Hypothalamus (tissue), 51 donors: ENCODE measurements around the gene FRMPD4.

Experiments
- DNase-seq, 51 donors: peaks; one replicate each; lab custom pipeline; 2025; lab: John Stamatoyannopoulos, UW

Gene FRMPD4

DNA sequence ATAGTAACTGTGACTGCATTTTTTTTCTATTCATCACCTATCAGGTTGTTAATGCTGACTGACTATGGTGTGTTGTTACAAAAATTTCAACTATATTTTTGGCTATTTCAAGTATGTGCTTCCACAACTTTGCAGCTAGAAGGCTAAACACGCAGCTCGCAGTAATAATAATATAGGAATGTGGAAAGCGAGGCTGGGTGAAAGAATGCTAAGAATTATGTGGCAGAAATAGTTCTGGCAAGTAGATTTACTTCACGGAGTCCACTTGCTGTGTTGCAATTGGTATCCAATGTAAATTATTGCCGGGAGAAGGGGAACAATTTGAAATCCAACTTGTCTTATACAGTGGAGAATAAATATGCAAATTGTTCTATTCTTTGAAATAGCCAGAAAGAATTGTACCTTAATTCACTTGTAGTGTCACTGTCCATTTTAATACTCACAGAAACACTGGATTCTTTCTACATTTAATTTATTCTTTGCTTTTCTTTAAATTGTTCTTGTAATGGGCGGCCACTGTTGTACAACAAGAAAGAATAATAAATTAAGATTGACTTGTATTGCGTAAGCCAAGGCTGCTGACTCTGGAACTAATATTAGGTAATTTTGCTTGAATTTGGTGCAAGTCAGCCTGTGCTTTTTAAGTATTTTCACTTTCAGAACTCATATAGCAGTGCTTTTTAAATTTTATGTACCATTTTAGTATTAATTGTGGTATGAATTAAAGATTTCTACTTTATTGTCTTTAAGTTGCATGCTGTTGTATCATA lies 154.9 kb downstream of the FRMPD4 start:
- no peak for DNase-seq

DNA sequence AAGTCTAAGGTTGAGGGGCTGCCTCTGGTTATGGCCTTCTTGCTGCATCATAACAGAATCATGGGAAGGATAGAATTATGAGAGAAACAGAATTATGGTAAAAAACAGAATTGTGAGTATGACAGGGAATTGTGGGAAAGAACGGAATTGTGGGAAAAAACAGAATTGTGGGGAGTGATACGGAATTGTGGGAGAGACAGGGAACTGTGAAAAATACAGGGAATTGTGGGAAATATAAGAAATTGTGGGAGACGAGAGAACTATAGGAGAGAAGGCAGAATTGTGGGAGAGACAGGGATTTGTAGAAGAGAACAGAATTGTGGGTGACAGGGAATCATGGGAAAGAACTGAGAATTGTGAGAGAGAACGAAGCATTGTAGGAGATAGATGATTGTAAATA lies 159.1 kb downstream of the FRMPD4 start:
- DNase-seq = no peak

DNA sequence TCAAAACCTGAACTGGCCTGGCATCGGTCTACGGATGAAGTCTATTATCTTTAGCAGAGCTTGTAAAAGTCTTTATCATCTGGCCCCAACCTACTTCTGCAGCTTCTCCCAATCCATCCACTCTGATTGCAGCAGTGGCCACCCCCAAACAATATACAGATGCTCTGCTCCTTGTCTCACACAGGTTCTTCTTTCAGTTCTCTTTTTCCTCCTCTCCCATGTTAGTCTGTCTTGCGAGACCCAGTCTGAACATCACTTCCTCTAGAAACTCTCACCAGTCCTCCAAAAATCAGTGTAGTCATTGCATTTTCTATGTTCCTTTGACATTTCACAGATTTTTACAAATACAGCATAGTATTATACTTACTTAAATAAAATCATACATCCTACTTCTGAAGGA lies 163.0 kb downstream of the FRMPD4 start:
- DNase-seq = no peak

DNA sequence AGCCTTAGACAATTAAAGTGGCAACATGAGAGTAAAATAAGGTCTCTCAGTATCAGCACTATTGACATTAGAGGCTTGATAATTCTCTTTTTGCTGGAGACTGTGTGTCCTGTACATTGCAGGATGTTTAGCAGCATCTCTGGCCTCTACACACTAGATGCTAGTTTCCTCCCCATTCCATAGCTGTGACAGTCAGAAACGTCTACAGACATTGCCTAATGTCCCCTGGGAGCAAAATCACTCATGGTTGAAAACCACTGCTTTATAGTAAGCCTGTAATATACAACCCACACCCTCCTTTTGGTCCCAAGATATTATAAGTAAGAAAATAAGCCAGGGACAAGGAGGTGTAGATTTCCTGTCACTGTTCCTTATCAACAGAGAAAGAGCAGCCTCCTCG lies 166.0 kb downstream of the FRMPD4 start:
- no peak for DNase-seq

DNA sequence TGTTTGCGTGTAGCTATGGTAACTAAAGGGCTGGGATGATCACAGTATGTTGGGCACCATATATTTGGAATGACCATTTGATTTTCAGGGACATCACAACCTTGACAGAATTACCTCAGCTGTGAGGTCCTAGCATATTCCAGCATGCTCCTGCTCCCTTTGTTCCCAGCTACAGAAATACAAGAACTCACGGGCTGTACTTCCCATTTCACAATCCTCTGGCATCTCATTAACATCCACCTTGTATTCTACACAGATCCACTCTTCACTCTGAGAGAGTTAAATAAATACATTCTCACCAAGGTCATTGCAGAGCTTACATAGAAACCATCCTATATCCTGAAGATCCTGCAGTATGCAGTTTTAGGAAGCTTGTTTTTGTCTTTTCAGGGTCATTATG lies 169.7 kb downstream of the FRMPD4 start:
- DNase-seq = no peak

DNA sequence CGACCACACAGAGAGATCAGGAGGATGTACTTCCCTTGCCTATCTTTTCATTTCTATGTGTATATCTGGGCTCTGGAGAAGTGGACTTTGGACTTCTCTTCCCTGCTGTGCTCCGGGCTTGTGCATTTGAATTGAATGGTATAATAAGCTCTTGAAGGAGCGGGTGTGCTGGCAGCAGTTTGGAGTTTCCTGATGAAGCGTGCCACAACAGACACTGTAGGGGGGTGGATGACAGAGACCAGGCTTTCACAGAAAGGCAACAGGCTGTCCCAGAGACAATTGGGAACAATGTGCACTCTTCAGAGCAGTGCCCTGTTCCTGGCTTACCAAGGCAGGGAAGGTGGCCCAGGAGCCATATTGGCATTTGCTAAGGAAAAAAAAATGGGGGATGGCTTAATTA lies 170.1 kb downstream of the FRMPD4 start:
- DNase-seq = peak in 1 of 51 donors; percentile 1

DNA sequence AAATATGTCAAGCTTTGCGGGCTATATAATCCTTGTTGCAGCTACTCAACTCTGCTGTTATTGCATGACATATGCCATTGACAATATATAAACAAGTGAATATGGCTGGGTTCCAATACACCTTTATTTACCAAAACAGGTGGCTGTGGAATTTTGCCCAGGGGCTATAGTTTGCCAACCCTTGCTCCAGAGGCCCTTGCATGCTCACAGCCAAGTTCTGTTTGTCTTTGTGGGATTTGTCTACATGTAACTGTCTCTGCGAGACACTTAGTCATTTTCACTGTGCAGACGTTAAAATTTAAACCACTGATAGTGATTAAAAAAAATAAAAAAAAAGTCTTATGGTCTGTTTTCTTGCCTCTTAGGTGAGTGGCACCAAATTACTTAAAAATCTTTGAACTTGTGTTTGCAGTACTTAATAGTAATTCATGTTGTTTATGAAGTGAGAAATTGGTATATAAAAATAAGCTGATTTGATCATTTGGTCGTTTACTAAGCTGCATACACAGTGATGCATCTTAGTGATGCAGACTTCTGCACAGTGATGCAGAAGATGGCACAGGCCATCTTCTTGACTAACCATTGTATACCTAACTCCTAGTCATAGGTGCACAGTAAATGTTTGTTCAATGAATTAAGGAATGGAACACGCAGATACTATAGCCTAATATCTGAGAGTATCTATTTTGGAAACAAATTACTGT lies 170.9 kb downstream of the FRMPD4 start:
- no peak for DNase-seq

DNA sequence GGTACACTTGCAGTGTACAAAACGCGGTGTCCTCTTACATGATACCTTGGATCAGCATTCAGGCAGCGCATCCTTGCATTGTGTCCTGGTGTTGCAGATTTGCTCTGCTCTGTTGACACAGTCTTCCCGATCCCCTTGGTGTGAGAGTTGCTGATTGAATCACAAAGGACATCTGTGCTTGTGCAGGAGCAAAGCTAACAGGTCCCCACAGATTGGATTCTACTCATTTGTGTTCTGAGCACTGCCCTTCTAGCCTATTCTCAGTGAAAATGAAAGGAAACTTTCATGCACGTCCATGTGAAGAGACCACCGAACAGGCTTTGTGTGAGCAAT lies 171.4 kb downstream of the FRMPD4 start:
- DNase-seq = no peak

DNA sequence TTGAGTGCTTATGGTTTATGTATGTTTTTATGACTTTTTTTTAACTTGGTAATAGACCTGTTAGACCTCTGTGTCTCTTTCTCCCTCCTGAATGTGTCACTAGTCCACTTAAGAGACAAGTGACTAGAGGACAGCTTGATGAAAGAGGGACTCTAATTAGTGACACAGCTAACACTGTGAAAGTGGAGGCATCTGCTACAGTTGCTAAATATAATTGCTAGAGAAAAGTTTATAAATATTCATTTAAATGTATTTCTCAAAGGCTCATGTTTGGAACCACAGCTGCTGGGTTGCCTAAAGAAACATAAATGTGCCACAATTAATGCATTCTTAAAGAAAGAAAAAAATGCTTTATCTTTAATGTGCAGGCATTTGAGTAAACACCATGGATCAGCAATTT lies 176.4 kb downstream of the FRMPD4 start:
- DNase-seq = no peak

DNA sequence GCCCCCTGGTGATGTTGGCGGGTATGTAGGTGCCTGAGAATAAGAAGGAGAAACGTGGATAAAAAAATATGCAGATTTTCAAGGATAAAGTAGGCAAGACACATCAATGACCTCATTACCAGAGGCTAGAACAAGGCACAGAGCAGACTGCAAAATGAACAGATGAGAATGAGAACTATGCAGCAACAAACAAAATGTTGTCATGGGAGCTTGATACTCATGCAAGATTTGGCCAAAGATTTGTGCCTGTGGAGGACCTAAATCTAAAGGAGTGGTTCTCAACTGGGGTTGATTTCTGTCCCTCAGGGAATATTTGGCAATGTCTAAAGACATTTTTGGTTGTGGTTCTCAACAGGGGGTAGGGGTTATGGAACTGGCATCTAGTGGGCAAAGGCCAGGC lies 177.3 kb downstream of the FRMPD4 start:
- no peak for DNase-seq

DNA sequence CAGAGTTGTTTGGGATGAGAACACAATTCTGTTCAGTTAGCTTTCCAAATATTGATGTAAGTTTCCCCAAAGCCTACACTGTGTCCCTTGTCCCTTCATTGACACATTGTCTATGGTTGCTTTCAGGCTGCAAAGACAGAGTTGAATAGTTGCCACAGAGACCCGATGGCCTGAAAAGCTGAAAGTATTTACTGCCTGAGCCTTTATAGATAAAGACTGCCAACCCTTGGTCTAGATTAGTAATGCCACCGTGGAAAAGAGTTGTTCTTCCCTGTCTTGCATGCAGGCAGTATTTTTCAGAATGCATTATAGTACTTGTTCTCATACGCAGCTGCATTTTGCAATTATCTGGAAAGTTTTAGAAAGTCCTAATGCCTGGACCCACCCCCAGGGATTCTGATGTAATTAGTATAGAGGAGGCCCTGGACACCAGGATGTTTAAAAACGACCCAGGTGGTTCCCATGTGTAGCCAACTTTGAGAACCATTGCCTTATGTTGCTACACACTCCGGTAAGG lies 180.8 kb downstream of the FRMPD4 start:
- DNase-seq = peak in 5 of 51 donors; percentile 1 to 19 (median 18)

DNA sequence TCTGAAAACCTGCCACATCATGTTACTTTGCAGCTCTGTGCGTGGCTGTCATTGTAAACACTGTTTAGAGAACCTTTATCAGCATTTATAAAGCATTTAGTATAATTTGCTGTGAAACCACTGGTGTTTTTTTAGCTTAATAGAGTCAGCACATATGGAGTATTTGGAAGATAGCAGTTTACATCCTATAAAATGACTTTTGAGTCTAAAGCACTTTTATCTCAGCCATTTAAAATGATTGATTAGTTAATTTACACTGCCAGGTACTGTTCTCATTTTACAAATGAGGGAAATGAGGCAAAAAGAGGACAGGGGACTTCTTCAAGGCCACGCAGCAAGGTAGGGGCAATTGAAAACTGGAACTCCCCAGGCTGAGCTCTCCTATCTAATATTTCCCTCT lies 181.7 kb downstream of the FRMPD4 start:
- DNase-seq = no peak

DNA sequence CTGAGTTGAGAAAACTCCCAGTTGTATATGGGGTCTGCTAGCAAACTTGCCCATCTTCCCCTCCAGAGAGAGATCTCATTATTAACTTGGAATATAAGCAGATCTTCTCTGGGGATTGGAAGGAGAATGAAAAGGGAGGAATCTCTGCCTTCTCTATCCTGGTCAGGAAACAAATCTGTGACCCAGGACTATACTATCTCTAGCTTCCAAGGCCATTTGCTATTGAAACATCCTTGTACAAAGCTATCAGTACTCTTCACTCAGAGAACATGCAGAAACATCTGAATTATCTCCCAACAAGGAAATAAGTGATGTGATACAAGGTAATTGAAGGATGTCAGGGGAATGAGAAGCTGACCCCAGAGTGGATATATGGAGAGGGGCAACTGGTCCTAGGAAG lies 183.8 kb downstream of the FRMPD4 start:
- DNase-seq = no peak

DNA sequence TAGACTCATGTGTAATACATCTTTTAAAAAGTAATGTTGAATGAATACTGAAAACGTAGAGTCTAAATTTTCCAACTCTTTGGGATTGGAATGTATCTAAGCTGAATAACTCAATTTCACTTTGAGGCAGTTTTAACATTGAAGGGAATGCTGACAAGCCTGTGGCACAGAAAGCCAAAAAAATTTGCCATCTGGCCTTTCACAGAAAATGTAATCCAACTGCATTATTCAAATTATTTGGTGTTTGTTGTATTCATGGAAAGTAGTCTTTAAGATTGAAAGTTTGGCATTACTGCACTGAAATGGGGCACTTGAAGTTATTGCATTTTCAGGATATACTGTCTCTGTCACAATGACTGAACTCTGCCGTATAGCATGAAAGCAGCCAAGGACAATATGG lies 186.9 kb downstream of the FRMPD4 start:
- DNase-seq = no peak

DNA sequence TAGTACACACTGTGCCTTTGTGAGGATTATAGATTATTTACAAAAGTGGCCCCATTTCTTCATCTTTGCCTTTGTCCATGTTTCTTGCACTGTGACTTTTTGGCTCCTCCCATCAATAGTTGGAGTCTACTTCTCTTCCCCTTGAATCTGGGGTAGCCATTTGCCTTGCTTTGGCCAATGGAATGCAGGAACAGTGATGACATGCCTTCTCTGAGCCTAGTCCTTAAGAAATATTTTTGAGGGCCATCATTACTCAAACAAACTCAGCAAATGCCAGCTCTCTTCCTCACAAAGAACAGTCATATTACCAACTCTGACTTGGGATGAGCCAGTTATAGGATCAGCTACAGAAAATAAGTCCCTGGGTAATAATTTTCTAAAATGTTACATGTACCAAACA lies 189.6 kb downstream of the FRMPD4 start:
- no peak for DNase-seq

DNA sequence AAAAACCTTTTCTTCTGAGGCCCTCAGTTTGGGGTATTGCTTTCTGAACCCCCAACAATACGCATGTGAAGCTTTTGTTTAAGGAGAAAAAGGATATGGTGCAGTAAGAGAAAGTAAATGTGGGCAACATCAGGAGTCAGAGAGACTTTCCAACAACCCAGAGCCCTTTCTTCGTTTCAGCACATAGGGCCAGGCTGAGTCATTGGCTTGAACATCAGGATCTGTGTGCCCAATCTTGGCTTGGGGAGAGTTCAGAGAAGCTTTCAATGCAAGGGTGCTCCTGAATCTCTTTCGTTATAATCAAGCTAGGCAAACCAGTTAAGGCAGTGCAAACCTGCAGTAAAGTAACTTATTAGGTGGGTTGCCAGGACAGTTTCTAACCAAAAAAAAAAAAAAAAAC lies 191.2 kb downstream of the FRMPD4 start:
- DNase-seq = no peak

DNA sequence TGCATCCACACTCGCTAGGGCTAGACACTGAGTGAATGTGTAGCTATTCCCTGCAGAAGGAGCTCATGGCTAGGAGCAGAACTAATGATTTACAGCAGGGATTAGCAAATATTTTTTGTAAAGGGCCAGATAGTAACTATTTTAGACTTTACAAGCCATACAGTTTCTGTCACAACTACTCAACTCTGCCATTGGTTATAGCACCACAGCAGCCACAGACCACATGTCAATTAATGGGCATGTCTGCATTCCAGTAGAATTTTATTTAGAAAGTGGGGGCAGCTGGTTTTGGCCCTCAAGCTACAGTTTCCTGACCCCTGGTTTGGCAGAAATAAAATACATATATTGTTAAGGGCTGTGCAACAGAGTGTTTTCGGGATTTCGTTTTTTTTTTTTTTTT lies 192.6 kb downstream of the FRMPD4 start:
- DNase-seq = no peak

DNA sequence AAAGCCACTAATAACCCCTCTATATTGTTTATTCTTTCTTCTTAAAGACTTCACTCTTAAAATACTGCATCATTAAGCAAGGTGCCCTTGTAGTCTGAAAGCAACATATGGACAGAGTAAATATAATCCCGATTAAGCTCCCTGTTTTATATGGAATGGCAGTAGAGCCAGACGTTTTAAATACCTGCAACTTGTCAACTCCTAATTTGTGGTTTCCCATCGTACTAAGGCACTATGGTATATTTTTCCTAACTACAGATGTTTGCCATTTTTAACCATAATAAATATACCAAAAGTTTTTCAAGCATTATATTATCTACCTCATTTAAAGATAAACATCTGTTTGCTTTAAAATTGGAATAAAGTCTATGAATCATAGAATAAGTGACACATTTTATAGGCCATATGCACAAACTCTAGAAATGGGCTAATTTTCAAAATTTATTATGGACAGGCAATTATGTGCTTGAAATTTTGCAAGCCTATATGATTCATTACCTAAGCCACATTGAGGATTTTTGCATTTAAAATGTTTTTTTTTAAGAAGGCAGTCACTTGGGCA lies 194.6 kb downstream of the FRMPD4 start:
- no peak for DNase-seq

DNA sequence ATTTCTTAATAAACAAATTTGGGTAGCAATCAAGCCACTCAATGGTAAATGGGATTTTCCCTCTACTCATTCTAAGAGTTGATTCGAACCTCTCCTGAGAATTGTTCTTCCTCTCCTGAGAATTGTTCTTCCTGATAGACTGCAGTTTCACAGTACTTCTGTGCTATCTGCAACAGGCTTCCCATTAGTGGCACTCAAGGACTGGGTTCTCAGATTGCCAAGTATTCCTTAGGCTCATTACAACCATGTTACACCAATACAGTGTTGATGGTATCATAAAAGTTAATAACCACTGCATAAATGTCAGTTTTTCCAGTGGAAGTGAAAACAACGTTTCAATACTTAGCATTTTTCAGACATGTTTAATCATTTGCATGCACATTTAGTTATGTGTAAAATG lies 201.6 kb downstream of the FRMPD4 start:
- DNase-seq = no peak

DNA sequence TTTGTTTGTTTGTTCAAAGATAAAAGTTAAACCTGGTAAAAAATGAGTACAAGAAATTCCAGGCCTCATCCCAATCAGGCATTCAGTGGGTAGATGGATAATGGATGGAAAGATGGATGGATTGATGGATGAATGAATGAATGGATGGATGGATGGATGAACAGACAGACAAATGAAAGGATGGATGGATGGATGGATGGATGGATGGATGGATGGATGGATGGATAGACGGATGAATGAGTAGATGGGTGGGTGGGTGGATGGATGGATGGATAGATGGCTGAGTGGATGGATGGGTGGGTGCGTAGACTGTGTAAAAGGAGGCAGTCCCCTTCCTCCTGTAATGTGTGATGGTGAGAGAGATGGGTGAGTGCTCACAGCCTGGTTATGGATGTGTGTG lies 206.7 kb downstream of the FRMPD4 start:
- no peak for DNase-seq

DNA sequence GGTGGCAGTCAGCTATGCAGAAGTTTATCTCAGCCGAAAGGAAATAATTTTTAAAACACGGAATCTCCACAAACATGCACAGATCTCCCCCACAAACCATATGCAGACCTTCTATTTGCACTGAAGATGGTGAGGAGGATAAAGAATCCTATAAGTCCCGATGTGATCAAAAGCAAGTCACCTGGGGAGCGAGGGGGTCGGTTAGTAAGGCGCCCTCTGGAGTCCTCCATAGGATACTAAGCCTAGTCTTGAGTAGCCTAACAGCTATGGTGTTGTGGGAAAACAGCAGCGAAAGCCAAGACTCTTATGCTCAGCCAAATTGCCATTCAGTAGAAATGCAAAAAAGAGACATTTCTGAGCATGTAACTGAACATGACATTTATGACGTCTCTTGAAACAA lies 210.9 kb downstream of the FRMPD4 start:
- no peak for DNase-seq

DNA sequence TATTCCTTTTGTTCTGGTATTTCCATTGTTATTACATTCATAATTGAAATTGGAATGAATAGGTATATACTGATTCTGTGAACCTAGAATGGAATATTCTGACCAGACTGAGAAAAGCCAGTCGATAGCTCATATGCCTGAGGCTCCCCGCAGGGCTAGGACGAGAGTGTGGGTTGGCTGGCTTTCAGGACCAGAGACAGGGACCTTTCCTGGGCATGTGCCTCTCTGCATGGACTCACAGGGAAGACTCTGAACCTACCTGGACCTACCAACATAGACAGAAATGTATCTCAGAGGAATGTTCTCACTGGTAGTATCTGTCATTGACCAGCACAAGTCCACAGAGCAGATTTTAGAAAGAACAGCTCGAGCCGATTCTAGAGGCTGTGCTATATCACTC lies 214.6 kb downstream of the FRMPD4 start:
- DNase-seq = no peak
